Neuronal stem cell (in vitro differentiated cells): ENCODE results near the gene RNF212.

Source experiments
- DNase-seq: peaks from one replicate; pipeline ENCODE4 v3.0.0-alpha.2; 2013; ENCODE audit warnings: low spot score
- H2AFZ ChIP-seq: one replicate; pipeline ENCODE4 v1.6.1; 2013; ENCODE audit warnings: mild to moderate bottlenecking, low read length, inconsistent platforms
- H2AK5ac ChIP-seq: 2 replicates; pipeline ENCODE4 v1.6.1; 2013; ENCODE audit warnings: low read depth, mild to moderate bottlenecking, inconsistent platforms, low read length, moderate library complexity, mixed read lengths
- H2BK120ac ChIP-seq: 2 replicates; pipeline ENCODE4 v1.6.1; 2013; ENCODE audit warnings: low read depth, mild to moderate bottlenecking, inconsistent platforms, low read length, moderate library complexity, mixed read lengths
- H2BK12ac ChIP-seq: one replicate; pipeline ENCODE4 v1.6.1; 2013; ENCODE audit warnings: low read length, inconsistent platforms
- H2BK15ac ChIP-seq: 2 replicates; pipeline ENCODE4 v1.6.1; 2013; ENCODE audit warnings: mild to moderate bottlenecking, low read length, inconsistent platforms, mixed read lengths
- H2BK5ac ChIP-seq: one replicate; pipeline ENCODE4 v1.6.1; 2013; ENCODE audit warnings: inconsistent platforms, mild to moderate bottlenecking, low read length, moderate library complexity
- H3K14ac ChIP-seq: one replicate; pipeline ENCODE4 v1.6.1; 2013; ENCODE audit warnings: low read length, inconsistent platforms
- H3K18ac ChIP-seq: 2 replicates; pipeline ENCODE4 v1.6.1; 2013; ENCODE audit warnings: low read length, inconsistent platforms
- H3K23ac ChIP-seq: 2 replicates; pipeline ENCODE4 v1.6.1; 2013; ENCODE audit warnings: low read depth, mild to moderate bottlenecking, mixed read lengths, low read length, inconsistent platforms; ENCODE audit not compliant: poor library complexity
- H3K27ac ChIP-seq: replicated peaks from 3 replicates; pipeline ENCODE4 v1.5.1; 2013; ENCODE audit warnings: low read length, inconsistent platforms
- H3K27me3 ChIP-seq, 3 experiments: 2 replicates each; pipeline ENCODE4 v1.6.1; 2013; ENCODE audit warnings: low read length in 3 of 3, mild to moderate bottlenecking in 2 of 3, inconsistent platforms in 1 of 3, low read depth in 1 of 3, mixed read lengths in 1 of 3, moderate library complexity in 1 of 3; ENCODE audit not compliant: control insufficient read depth in 3 of 3, insufficient read depth in 3 of 3
- H3K36me3 ChIP-seq, 2 donors: replicated peaks in 1 of 2; 2 replicates each; pipeline ENCODE4 v1.6.1; 2013; ENCODE audit warnings: low read length in 2 of 2; ENCODE audit not compliant: control insufficient read depth in 2 of 2, insufficient read depth in 2 of 2
- H3K4ac ChIP-seq: 2 replicates; pipeline ENCODE4 v1.6.1; 2013; ENCODE audit warnings: inconsistent platforms, mild to moderate bottlenecking, low read length, moderate library complexity
- H3K4me1 ChIP-seq, 2 donors: 1 replicate in 1 of 2; 2 replicates in 1 of 2; pipeline ENCODE4 v1.6.1; 2013; ENCODE audit warnings: low read length in 2 of 2, low read depth in 1 of 2; ENCODE audit not compliant: control insufficient read depth in 2 of 2, insufficient read depth in 1 of 2
- H3K4me2 ChIP-seq: one replicate; pipeline ENCODE4 v1.6.1; 2013; ENCODE audit warnings: mild to moderate bottlenecking, low read length, inconsistent platforms; ENCODE audit not compliant: insufficient read depth, poor library complexity, severe bottlenecking
- H3K4me3 ChIP-seq, 2 donors: 2 replicates each; pipeline ENCODE4 v1.5.1; 2013; ENCODE audit warnings: low read length in 2 of 2, mild to moderate bottlenecking in 2 of 2, inconsistent platforms in 1 of 2, moderate library complexity in 1 of 2
- H3K79me1 ChIP-seq: one replicate; pipeline ENCODE4 v1.6.1; 2013; ENCODE audit warnings: low read depth, mild to moderate bottlenecking, inconsistent platforms, low read length, moderate library complexity
- H3K9ac ChIP-seq: one replicate; pipeline ENCODE4 v1.6.1; 2013; ENCODE audit warnings: mild to moderate bottlenecking, low read depth, low read length, inconsistent platforms; ENCODE audit not compliant: poor library complexity
- H3K9me3 ChIP-seq, 2 donors: replicated peaks in 1 of 2; 2 replicates each; pipeline versions ENCODE3 to v1.6.1; 2013; ENCODE audit warnings: low read length in 2 of 2, mild to moderate bottlenecking in 2 of 2, inconsistent platforms in 1 of 2, low read depth in 1 of 2, mixed read lengths in 1 of 2, moderate library complexity in 1 of 2; ENCODE audit not compliant: control insufficient read depth in 2 of 2, insufficient read depth in 1 of 2
- H4K8ac ChIP-seq: one replicate; pipeline ENCODE4 v1.6.1; 2013; ENCODE audit warnings: low read depth, mild to moderate bottlenecking, inconsistent platforms, low read length, moderate library complexity
- H4K91ac ChIP-seq: one replicate; pipeline ENCODE4 v1.6.1; 2013; ENCODE audit warnings: low read length, low read depth, mild to moderate bottlenecking, inconsistent platforms; ENCODE audit not compliant: poor library complexity
- WGBS, 2 donors: extraction: QIAGEN DNeasy Blood & Tissue Kit; methylation state at CpG; one replicate each; pipeline ENCODE4 v1.1.7; 2013; ENCODE audit warnings: missing lambda C conversion rate in 2 of 2, mixed read lengths in 1 of 2; ENCODE audit not compliant: insufficient read length in 2 of 2, insufficient replicate concordance in 1 of 2; ENCODE audit errors: extremely low coverage in 2 of 2; 5-methylcytosine and 5-hydroxymethylcytosine counted together

The RNF212 gene

DNA sequence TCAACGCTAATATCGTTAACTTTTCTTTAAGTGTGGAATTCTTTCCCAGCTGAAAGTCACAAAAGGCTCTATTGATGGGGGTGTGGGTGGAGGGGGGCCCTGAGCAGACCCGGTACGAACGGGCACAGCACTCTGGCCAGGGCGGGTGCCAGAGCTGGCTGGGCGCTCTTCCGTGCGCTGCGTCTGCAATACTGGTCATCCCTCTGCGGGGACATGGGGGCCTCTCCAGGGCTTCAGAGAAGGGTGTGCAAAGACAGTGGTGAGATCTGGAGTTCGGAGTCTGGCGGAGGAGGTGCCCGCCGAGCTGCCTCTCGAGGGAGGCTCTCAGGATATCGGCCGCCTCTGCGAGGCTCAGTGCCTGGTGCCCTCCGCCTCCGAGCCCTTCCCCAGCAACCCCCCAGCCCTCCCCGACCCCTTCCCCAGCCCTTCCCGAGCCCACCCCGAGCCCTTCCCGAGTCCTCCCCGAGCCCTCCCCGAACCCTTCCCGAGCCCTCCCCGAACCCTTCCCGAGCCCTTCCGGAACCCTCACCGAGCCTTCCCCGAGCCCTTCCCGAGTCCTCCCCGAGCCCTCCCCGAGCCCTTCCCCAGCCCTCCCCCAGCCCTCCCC is 67.7 kb downstream of the RNF212 start:
- no peak overlapping the region for H3K4ac ChIP-seq
- no CpG with 5 or more reads among the region's 36 CpGs for WGBS, 2 donors
- peak overlapping the region; percentile 97 for H2BK12ac ChIP-seq
- H3K9me3 ChIP-seq: no peaks in the 10 kb centered on the region
- no peak overlapping the region for H3K27ac ChIP-seq
- H2BK15ac ChIP-seq: peak overlapping the region; percentile 71
- H2BK120ac ChIP-seq: no peak overlapping the region
- peak overlapping the region; percentile 84 for H3K18ac ChIP-seq
- H4K8ac ChIP-seq: no peak overlapping the region
- peaks cover 2% of the 10 kb centered on the region for H3K79me1 ChIP-seq
- no peak for DNase-seq
- H2AK5ac ChIP-seq: peak overlapping the region; percentile 99
- no peak overlapping the region for H3K14ac ChIP-seq
- no peak overlapping the region for H4K91ac ChIP-seq
- H3K4me3 ChIP-seq: no peak overlapping the region
- no peak overlapping the region for H3K4me2 ChIP-seq
- no peak overlapping the region for H3K23ac ChIP-seq
- no peak overlapping the region for H2AFZ ChIP-seq
- peak overlapping the region; percentile 78 for H2BK5ac ChIP-seq
- H3K27me3 ChIP-seq: peaks cover 0 to 4% (median 0%) of the 10 kb centered on the region in 3 experiments
- no peak overlapping the region for H3K9ac ChIP-seq
- H3K4me1 ChIP-seq: peaks cover 31 to 44% of the 10 kb centered on the region in 2 donors
- no peaks in the 10 kb centered on the region for H3K36me3 ChIP-seq

- H3K14ac ChIP-seq: peak overlapping the region; percentile 49
- no peak overlapping the region for H2AFZ ChIP-seq
- H3K18ac ChIP-seq: peak overlapping the region; percentile 95
- no peaks in the 10 kb centered on the region for H3K9me3 ChIP-seq
- H2BK15ac ChIP-seq: peak overlapping the region; percentile 71
- peak overlapping the region; percentile 20 for H4K8ac ChIP-seq
- H3K4me1 ChIP-seq: peaks cover 36 to 48% of the 10 kb centered on the region in 2 donors
- H2AK5ac ChIP-seq: peak overlapping the region; percentile 99
- no peaks in the 10 kb centered on the region for H3K27me3 ChIP-seq
- no peak overlapping the region for H4K91ac ChIP-seq
- WGBS, 2 donors: no CpG with 5 or more reads among the region's 14 CpGs
- H3K4me2 ChIP-seq: no peak overlapping the region
- H3K4me3 ChIP-seq: no peak overlapping the region
- no peak overlapping the region for H3K23ac ChIP-seq
- no peak overlapping the region for H3K27ac ChIP-seq
- peaks cover 2% of the 10 kb centered on the region for H3K79me1 ChIP-seq
- DNase-seq: no peak
- H2BK120ac ChIP-seq: peak overlapping the region; percentile 95
- H2BK5ac ChIP-seq: peak overlapping the region; percentile 78
- peak overlapping the region; percentile 97 for H2BK12ac ChIP-seq
- H3K9ac ChIP-seq: no peak overlapping the region
- no peaks in the 10 kb centered on the region for H3K36me3 ChIP-seq
- no peak overlapping the region for H3K4ac ChIP-seq
Measured at GRCh38 chr4:1045193-1045594, 68.2 kb downstream of the RNF212 start.

DNA sequence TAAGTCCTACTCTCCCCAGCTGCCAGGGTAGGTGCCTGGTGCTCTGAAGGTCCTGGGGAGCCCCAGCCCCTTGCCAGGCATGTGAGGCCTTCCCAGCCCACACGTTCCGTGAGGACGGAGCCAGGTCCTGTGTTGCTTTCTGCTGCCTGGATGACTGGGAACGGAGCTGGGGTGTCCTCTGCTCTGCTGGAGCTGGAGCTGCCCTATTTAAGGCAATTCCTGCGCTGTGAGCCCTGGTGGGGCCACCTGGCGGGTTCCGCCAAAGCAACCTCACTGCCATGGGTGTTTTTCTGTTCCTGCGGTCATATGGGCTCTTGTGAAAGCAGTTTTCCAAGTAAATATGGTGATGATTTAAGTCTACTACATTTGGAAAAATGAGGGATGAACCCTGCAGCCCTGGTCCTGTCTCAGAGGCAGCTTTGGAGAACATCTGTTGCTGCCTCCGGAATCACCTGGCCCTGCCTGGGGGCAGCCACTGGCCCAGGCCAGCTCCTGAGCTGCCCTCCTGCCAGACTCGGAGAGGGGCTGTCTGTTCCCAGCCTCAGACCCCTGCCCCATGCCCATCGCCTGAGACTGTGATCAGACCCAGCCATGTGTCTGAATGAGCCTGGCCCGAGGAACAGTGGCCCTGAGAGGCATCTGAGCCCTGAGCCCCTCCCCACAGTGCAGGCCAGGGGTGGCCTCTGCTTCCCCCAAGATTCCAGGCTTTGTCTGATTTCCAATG is 68.7 kb downstream of the RNF212 start:
- no peak overlapping the region for H3K27ac ChIP-seq
- peak overlapping the region; percentile 2 for H2BK120ac ChIP-seq
- no peaks in the 10 kb centered on the region for H3K9me3 ChIP-seq
- no peak overlapping the region for H3K4me2 ChIP-seq
- H2BK12ac ChIP-seq: peak overlapping the region; percentile 97
- H4K8ac ChIP-seq: no peak overlapping the region
- H3K18ac ChIP-seq: peak overlapping the region; percentile 73
- no peak overlapping the region for H3K4me3 ChIP-seq
- H3K79me1 ChIP-seq: peaks cover 2% of the 10 kb centered on the region
- H3K4me1 ChIP-seq: peaks cover 36 to 54% of the 10 kb centered on the region in 2 donors
- H2BK5ac ChIP-seq: peak overlapping the region; percentile 78
- H3K14ac ChIP-seq: peak overlapping the region; percentile 49
- peak overlapping the region; percentile 71 for H2BK15ac ChIP-seq
- H2AFZ ChIP-seq: peak overlapping the region; percentile 89
- H3K36me3 ChIP-seq: no peaks in the 10 kb centered on the region
- no CpG with 5 or more reads among the region's 12 CpGs for WGBS, 2 donors
- no peak overlapping the region for H3K9ac ChIP-seq
- no peak overlapping the region for H3K4ac ChIP-seq
- H2AK5ac ChIP-seq: peak overlapping the region; percentile 99
- no peaks in the 10 kb centered on the region for H3K27me3 ChIP-seq
- no peak overlapping the region for H3K23ac ChIP-seq
- peak overlapping the region; percentile 4 for H4K91ac ChIP-seq
- no peak for DNase-seq
